Uterus (tissue), 2 donors: ENCODE results near the gene UBAP2L.

Source experiments
- CTCF ChIP-seq, 4 experiments: fragments of 200-600 bp in 2 of 4; fragments of 450-650 bp in 2 of 4; sonication (generic) in 2 of 4; IDR thresholded peaks; one replicate each; pipeline ENCODE4 v1.5.1; 2016 to 2019; ENCODE audit warnings: antibody characterized with exemption in 4 of 4, mild to moderate bottlenecking in 2 of 4, moderate library complexity in 1 of 4
- POLR2A ChIP-seq, 2 donors: fragments of 450-650 bp; IDR thresholded peaks; one replicate each; pipeline ENCODE4 v1.6.1; 2016; ENCODE audit warnings: antibody characterized with exemption in 2 of 2, mild to moderate bottlenecking in 1 of 2, moderate library complexity in 1 of 2

- TF ChIP-seq POLR2A (IDR thresholded peaks at IDR 0.05): no peak
- TF ChIP-seq CTCF (IDR thresholded peaks at IDR 0.05): no peak
Observed at GRCh38 chr1:154222518-154222917, 1.8 kb downstream of the UBAP2L start.
